Measurements from ENCODE around the gene SF1.

DNA sequence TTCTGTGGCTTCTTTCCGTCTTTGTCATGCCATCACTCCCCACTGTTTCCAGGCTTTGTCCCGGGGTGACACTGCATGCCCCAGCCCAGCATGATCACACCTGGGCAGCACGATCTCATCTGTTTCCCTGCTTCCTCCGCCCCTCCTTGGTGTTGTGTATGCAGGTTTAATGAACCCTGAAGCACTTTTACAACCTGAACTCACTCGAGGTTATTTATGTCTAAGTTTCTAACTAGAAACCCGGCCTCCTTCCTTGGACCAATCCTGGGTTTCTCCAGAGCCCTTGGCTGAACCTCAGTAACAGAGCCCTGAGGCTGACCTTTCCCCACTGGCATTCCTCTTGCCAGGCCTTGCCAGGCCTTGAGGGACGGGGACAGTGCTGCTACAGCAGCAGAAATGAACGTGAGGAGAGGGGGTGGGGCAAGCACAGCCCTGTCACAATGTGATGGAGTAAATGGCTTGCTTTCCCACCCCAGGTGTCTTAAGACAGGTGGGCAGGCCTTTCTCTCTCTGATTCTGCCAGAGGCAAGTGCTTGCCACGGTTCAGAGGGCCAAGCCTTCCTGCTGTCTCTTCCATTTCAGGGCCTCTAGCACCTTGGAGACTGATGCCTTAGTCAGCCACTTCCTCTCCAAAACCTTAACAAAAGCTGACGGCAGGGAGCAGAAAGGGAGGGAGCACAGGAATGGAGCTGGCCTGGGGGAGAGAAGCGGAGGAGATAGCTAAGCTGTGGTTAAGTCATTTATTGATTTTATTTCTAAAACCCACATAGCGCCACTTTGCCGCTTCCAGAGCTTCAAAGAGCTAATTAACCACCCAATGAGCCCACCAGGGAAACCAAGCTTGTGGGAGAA, 15.4 kb downstream of the SF1 start:
- TF ChIP-seq, protein P1, sequence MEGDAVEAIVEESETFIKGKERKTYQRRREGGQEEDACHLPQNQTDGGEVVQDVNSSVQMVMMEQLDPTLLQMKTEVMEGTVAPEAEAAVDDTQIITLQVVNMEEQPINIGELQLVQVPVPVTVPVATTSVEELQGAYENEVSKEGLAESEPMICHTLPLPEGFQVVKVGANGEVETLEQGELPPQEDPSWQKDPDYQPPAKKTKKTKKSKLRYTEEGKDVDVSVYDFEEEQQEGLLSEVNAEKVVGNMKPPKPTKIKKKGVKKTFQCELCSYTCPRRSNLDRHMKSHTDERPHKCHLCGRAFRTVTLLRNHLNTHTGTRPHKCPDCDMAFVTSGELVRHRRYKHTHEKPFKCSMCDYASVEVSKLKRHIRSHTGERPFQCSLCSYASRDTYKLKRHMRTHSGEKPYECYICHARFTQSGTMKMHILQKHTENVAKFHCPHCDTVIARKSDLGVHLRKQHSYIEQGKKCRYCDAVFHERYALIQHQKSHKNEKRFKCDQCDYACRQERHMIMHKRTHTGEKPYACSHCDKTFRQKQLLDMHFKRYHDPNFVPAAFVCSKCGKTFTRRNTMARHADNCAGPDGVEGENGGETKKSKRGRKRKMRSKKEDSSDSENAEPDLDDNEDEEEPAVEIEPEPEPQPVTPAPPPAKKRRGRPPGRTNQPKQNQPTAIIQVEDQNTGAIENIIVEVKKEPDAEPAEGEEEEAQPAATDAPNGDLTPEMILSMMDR (IDR thresholded peaks at IDR 0.05) = no peak
- TF ChIP-seq EP300 (IDR thresholded peaks at IDR 0.05) (no peak), POLR2A (IDR thresholded peaks at IDR 0.05; ENCODE audit: low read depth) (no peak), POLR2AphosphoS5 (IDR thresholded peaks at IDR 0.05) (peak in 1 of 2 donors; percentile 25)

Data from esophagus muscularis mucosa (tissue), 4 donors.